NCI-H2107 treated with DMSO at 0.1 percent for 48 hours (cell line): Measurements from ENCODE around the gene KRTAP5-6.

Experiments
- DNase-seq: peaks from one replicate; lab custom pipeline; 2025; ENCODE audit not compliant: unreplicated experiment; lab: John Stamatoyannopoulos, UW

KRTAP5-6 gene

GRCh38 chr11:1701091-1701807 is 4.3 kb downstream of the KRTAP5-6 start:
- DNase-seq = no peak

DNA sequence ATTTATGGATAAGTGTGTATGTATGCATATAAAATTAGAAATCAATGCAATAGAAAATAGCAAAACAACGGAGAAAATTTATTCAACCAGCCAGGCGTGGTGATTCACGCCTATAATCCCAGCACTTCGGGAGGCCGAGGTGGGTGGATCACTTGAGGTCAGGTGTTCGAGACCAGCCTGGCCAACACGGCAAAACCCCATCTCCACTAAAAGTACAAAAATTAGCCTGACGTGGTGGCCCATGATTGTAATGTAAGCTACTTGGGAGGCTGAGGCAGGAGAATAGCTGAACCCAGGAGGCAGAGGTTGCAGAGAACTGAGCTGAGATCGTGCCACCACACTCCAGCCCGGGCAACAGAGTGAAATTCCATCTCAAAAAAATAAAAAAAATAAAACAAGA is 5.5 kb downstream of the KRTAP5-6 start:
- DNase-seq = no peak

DNA sequence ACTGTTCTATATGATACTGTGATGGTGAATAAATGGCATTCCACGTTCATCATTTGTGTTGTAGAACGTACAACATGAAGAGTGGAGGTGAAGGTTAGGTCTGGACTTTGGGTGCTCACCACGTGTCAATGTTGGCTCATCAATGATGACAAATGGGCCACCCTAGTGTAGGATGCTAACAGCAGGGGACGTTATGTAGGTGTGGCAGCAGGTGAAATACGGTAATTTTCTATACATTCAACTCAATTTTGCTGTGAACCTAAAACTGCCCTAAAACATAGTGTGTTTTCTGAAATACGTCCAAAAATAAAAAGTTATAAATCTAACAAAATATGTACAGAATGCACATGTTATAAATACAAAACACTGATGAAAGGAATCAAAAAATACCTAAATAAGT is 6.2 kb downstream of the KRTAP5-6 start:
- DNase-seq = no peak

GRCh38 chr11:1705126-1706052 is 8.4 kb downstream of the KRTAP5-6 start:
- DNase-seq = no peak

DNA sequence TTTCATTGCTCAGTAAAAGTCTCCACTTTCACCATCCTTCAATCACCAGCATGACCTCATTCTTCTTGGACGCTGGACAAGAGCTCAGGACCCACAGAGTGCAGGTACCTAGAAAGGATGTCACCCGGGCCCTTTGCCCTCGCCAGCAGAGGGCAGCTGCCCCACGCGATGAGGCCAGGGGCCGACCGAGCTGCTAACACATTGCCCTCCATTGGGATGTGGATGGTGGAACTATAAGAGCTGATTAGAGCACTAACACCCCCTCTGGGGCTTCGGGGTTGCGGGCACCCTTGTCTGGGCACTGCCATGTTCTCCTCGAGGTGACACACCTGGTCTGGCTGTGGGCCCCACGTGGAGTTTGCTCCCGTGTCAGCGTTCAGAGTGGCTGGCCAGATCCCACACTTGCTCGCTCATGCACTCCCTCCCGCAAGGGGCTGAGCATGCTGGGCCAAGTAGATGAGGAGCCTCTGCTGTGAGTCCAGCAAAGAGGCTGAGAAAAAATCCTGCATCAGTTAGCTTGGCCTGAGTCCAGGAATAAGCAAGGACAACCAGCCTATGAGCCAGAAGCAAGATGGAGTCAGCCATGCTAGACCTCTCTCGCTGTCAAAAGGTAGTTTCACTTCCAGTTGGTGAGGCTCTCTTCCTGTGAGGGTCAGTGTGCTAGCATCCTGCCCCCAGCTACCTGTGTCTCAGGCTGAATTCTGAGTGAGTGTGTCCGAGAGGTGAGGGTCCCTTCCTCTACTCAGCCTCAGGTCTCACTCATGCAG is 9.8 kb downstream of the KRTAP5-6 start:
- DNase-seq = no peak

DNA sequence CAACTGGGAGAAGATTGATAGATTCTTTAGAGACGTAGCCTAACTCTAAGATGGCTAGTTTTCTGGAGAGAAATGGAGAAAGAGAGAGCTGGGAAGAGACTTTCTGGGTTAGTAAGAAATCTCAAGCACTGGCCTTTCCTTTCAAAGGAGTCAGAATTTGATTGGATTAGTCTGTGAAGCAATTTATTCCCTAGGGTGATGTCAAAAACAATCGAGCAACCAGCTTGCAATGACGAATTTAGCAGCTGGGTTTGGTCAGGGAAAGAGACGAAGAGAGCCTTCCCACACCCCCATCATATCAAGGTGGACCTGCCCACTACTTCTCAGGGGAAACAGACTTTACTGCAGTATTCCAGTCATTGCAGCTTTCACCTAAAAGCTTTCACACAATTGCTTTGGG is 10.8 kb downstream of the KRTAP5-6 start:
- no peak for DNase-seq

DNA sequence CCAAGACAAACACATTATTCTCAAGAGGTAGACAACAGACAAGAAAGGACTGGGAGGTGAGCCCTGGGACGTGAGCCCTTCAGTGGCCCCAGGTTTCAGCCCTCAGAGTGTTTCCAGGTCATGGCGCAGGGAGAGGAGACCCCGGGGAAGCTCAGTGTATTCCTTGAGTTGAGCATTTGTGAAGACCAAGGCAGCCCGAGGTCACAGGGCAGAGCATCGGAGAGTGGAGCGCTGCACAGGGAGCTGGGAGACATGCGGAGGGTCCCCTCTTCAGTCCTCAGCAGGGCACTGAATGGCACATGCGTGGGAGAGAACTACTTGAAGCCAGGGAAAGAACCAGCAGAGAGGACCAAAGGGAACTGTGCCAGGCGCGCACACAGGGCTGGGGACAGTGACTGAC is 11.7 kb downstream of the KRTAP5-6 start:
- DNase-seq = no peak

- no peak for DNase-seq
Measured at GRCh38 chr11:1714908-1715885, 18.2 kb downstream of the KRTAP5-6 start.

GRCh38 chr11:1717745-1718144 is 20.8 kb downstream of the KRTAP5-6 start:
- no peak for DNase-seq

DNA sequence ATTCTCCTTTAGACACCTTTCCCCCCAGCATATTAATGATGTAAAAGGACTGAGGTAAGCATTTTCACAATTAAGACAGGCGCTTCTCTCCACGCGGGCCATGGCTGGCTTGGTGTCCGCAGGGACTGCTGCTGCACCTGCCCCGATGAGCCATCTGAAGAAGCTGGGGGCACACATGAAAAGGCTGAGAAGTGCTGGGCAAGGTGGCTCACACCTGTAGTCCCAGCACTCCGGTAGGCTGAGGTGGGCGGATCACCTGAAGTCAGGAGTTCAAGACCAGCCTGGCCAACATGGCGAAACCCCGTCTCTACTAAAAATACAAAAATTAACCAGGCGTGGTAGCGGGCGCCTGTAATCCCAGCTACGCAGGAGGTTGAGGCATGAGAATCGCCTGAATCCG is 21.3 kb downstream of the KRTAP5-6 start:
- DNase-seq = no peak

DNA sequence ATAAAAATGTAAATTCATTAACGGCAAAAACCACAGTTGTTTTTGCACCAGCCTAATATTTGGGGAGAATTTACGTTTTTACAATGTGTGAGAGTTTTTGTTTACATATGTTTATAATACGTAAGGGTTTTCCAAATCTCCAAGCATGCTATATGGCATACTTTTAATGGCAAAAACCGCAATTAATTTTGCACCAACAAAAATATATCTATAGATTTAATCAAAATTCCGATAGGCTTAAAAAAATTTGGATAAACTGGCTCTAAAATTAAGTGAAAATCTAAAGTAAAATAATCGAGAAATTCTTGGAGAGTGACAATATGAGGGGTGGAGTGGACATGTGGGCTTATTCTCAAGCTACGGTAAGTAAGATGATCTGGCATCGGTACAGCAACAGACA is 22.8 kb downstream of the KRTAP5-6 start:
- no peak for DNase-seq

- DNase-seq = no peak
Measured at GRCh38 chr11:1727096-1727690, 30.2 kb downstream of the KRTAP5-6 start.

DNA sequence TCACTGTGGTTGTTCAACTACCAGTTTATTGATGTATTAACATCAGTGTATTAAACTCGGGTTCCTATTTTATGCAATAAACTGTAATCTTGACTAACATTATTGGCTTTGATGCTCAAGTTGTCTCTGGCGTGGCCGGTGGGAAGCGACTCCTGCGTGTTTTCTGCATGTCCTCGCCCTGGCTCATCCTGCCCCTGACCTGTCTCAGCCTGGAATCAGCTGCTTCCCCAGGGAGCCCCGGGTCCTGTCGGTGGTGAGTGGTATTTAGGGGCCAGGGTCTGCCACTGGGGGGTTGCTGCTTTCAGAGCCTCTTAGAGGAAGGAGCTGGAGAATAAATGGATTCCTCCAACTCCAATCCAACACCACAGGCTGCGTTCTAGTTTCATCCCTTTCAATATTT is 30.9 kb downstream of the KRTAP5-6 start:
- no peak for DNase-seq

DNA sequence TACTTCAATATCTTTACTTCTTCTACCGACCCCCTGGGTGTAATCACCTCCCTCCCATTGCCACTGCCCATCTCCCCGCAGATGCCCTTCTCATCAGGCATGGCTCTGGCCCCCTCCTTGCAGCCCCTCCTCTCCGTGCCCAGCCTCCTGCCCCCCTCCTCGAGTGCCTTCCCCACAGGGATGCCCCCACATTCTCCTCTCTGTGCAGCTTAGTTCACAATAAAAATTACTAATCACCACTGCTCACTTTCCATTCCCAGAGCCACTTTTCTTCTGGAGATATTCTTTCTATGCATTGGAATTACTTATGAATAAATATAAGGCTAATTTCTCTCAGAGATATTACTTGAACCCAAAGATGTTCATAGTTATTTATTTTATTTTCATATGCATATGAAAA is 31.3 kb downstream of the KRTAP5-6 start:
- no peak for DNase-seq

DNA sequence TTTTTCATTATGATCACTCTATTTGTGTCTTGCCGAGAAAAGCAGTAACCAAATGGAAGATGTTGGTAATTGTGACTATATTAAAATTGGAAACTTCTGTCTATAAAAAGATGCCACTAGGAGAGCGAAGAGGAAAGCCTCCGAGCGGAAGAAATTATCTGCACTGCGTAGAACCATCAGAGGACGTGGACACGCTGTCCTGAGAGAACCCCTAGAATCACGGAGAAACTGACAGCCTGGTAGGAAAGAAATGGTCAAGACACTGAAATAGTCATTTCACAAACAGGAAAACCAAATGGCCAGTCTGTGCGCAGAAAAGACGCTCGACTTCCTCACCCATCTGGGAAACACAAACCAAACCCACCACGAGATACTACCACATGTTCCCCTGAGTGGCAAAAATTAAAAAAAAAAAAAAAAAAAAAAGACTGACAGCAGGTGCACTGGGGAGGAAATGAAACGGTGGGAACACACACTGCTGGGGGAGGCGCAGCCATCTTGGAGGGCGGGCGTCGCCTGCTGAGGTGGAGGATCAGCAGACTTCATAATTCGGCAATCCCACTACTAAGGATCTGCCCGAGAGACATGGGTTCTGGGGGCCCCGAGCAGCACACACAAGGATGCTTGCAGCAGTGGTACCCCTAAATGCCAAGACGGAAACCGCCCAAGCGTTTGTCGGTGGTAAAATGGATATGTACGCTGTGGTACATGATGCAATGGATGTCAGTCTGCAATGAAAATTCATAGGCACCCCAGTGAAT is 32.1 kb downstream of the KRTAP5-6 start:
- no peak for DNase-seq

DNA sequence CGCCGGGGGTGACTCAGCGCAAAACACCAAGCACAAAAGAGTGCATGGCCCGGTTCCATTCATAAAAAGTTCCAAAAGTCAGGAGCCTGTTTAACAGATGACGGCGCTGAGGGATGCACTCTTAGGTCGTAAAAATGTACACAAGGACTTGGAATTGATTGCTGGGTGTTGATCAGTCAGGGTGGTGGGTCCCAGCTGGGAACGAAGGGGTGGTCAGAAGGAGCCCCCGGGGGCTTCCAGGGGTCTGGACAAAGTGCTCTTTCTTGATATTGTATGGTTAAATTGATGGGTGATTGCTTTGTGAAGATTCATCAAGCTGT is 32.7 kb downstream of the KRTAP5-6 start:
- no peak for DNase-seq

GRCh38 chr11:1730059-1730629 is 33.1 kb downstream of the KRTAP5-6 start:
- DNase-seq = no peak

DNA sequence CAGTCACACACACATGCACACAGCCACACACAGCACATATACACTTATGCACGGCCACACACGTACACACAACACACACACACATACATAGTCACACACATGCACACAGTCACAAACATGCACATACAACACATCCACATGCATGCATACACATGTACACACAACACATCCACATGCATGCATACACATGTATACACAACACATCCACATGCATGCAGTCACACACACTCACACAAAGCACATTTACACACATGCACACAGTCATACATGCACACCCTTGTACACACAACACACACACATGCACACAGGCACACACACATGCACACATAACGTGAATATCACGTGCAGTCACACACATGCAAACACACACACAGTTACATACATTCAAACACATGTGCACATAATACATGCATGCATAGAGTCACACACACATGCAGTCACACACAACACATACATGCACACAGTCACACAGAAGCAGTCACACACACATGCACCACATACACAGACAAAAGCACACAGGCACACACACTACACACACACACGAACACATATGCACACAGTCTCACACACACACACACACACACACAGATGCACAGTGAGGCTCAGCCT is 34.6 kb downstream of the KRTAP5-6 start:
- no peak for DNase-seq
